Heart left ventricle (tissue), 16 donors: ENCODE measurements around the gene PCDHA1. TPM values are rescaled to one million over a fixed set of nuclear protein-coding genes. Genes with fewer than 3 reads are reported as not detected.

Experiments
- ATAC-seq, 4 donors: fragments of 200-7000 bp; cut with Tn5 transposase; one replicate each; pipeline ENCODE4 v1.9.1; 2020 to 2022; ENCODE audit warnings: moderate library complexity in 4 of 4, mild to moderate bottlenecking in 3 of 4, moderate number of reproducible peaks in 1 of 4
- DNase-seq, 5 donors: peaks; one replicate each; pipeline ENCODE4 v3.0.0-alpha.2; 2020
- H3K27ac ChIP-seq, 12 donors: fragments of 200-600 bp; sonication (generic) in 4 of 12; one replicate each; pipeline versions ENCODE4 v1.5.0 to v1.8.0; 2016 to 2022; ENCODE audit warnings: mild to moderate bottlenecking in 2 of 12
- H3K27me3 ChIP-seq, 9 donors: fragments of 200-600 bp; sonication (generic) in 2 of 9; one replicate each; pipeline versions ENCODE4 v1.5.1 to v1.8.0; 2016 to 2022; ENCODE audit warnings: mild to moderate bottlenecking in 3 of 9
- H3K36me3 ChIP-seq, 9 donors: fragments of 200-600 bp; sonication (generic) in 2 of 9; one replicate each; pipeline versions ENCODE4 v1.5.0 to v1.8.0; 2018 to 2022; ENCODE audit warnings: mild to moderate bottlenecking in 2 of 9
- H3K4me1 ChIP-seq, 12 donors: fragments of 200-600 bp; sonication (generic) in 4 of 12; one replicate each; pipeline versions ENCODE4 v1.5.0 to v1.8.0; 2016 to 2022; ENCODE audit warnings: mild to moderate bottlenecking in 3 of 12
- H3K4me3 ChIP-seq, 12 donors: fragments of 200-600 bp; sonication (generic) in 4 of 12; one replicate each; pipeline versions ENCODE4 v1.5.0 to v1.8.0; 2017 to 2022; ENCODE audit warnings: mild to moderate bottlenecking in 9 of 12, moderate library complexity in 4 of 12
- H3K9me3 ChIP-seq, 12 donors: fragments of 200-600 bp; sonication (generic) in 4 of 12; one replicate each; pipeline versions ENCODE4 v1.5.0 to v1.8.0; 2016 to 2022; ENCODE audit warnings: mild to moderate bottlenecking in 1 of 12
- POLR2A ChIP-seq, 2 donors: fragments of 450-650 bp; IDR thresholded peaks; one replicate each; pipeline ENCODE4 v1.6.1; 2017; ENCODE audit warnings: antibody characterized with exemption in 2 of 2, mild to moderate bottlenecking in 2 of 2, moderate library complexity in 2 of 2
- WGBS, 4 donors: extraction: QIAGEN DNeasy Blood & Tissue Kit in 2 of 4; methylation state at CpG; one replicate each; pipeline versions ENCODE4 v1.1.5 to v1.1.7; 2013 to 2018; 5-methylcytosine and 5-hydroxymethylcytosine counted together
- intact Hi-C, 10 donors: fragments of 100-400 bp; cut with DNase I; formaldehyde crosslinking; loops; one replicate each; pipeline versions ENCODE4 v1.11.1 to v1.14.2; 2022
- polyA plus RNA-seq, 2 donors: library from polyadenylated mRNA; stranded (reverse); fragments of 200-250 nt; gene quantifications; one replicate each; pipeline ENCODE4 v1.2.3, GENCODE V29; 2013
- total RNA-seq, 9 donors: library from RNA; depleted of rRNA in 2 of 9; stranded (reverse); fragments of >200 nt in 2 of 9; fragmentation: NEBNext Ultra II Directional in 3 of 9; extraction: Animal tissue kit (Norgen Biotek cat#: 25700) in 3 of 9; gene quantifications; one replicate each; pipeline versions ENCODE4 v1.1.0 to v1.2.4, GENCODE V29; 2016 to 2023
- TF ChIP-seq, protein P1 (sequence below), 12 donors: fragments of 200-600 bp; sonication (generic) in 4 of 12; IDR thresholded peaks; one replicate each; pipeline versions ENCODE4 v1.5.0 to v1.8.0; 2018 to 2022; ENCODE audit warnings: antibody characterized with exemption in 12 of 12, mild to moderate bottlenecking in 5 of 12
- donor health status: ischemic (EF 13 %, LVEDD 7.1; RV severe dilation, severe dysfunction).
- donor health status: healthy with polysubstance abuse.
- donor health status: DM: no; HTN: yes; CAD: no.
- donor health status: DM: no; HTN: no; CAD: no.
- donor health status: ischemic (EF 25% LVEDD 6.9; RV normal size, moderate dysfunction).
- donor health status: ischemic (EF 25% LVEDD 5.7; RV mildly dilated, moderate dysfunction).
- donor health status: healthy.
- donor health status: DM: yes; HTN: yes; CAD: no.
- donor health status: ischemic (EF 35%, LVEDD 5.7; RV mildly dilated, moderate dysfunction).
- donor health status: nonischemic (EF 11% LVEDD 7.7; RV severe dilation, severe dysfunction).
- donor health status: DM: yes; HTN: yes; CAD: no.
- donor health status: PGD.
- donor health status: ischemic (EF 29% LVEDD 5.4; RV normal size, mild dysfunction).
- donor health status: nonischemic (EF 23%, LVEDD 6.1; RV moderate dilation, normal function).

The PCDHA1 gene
- total and polyA plus RNA-seq, 11 donors, result 0.08 TPM; not detected in 10

DNA sequence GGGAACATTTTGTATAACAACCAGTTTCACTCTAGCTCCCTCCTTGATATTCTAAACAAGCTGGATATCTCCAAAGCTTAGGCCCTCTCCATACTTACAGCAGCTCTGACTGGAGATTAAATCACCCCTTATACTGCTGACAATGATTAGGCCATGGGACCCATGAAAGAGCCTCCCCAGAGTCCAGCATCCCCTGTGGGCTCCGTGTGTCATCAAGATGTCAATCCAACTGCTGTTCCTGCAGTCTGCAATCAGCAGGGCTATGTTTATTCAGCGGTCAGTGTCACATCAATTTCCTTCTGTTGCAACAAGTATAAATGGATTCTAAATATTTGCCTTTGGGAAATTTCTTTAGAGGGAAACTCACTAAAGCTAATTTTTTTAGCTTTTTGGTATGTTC lies 206.9 kb downstream of the PCDHA1 start:
- H3K4me3 ChIP-seq, result no peak overlapping the region
- H3K9me3 ChIP-seq, result no peaks in the 10 kb centered on the region
- ATAC-seq, result no peak
- DNase-seq, result no peak
- intact Hi-C loops, result no loop called here
- TF ChIP-seq, protein P1, sequence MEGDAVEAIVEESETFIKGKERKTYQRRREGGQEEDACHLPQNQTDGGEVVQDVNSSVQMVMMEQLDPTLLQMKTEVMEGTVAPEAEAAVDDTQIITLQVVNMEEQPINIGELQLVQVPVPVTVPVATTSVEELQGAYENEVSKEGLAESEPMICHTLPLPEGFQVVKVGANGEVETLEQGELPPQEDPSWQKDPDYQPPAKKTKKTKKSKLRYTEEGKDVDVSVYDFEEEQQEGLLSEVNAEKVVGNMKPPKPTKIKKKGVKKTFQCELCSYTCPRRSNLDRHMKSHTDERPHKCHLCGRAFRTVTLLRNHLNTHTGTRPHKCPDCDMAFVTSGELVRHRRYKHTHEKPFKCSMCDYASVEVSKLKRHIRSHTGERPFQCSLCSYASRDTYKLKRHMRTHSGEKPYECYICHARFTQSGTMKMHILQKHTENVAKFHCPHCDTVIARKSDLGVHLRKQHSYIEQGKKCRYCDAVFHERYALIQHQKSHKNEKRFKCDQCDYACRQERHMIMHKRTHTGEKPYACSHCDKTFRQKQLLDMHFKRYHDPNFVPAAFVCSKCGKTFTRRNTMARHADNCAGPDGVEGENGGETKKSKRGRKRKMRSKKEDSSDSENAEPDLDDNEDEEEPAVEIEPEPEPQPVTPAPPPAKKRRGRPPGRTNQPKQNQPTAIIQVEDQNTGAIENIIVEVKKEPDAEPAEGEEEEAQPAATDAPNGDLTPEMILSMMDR (IDR thresholded peaks at IDR 0.05), result no peak
- no peak for TF ChIP-seq POLR2A (IDR thresholded peaks at IDR 0.05)
- peaks cover 0 to 14% (median 0%) of the 10 kb centered on the region in 9 donors for H3K27me3 ChIP-seq
- no peaks in the 10 kb centered on the region for H3K36me3 ChIP-seq
- no peak overlapping the region for H3K27ac ChIP-seq
- WGBS, 4 donors, result 38 to 58% (median 53%) methylated on average over 2 of the region's 2 CpGs
- H3K4me1 ChIP-seq, result no peaks in the 10 kb centered on the region

DNA sequence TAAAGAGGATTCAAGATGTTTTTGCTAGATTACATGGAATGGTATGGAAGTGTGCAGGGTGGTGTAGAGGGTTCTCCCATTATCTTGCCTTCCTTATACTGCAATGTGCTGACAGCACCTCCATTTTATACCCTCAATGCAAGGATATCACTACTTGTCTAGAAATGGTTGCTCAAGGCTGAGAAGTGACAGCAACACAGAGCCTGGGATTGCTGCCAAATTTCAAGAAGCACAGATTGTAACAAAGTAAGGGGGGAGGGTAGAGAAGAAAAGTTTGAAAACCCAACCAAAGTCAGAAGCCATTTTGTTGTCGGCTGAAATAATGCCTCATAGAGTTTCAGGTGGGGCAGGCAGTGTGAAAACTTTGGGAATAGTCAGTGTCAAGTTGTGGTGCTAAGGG lies 210.1 kb downstream of the PCDHA1 start:
- Histone ChIP-seq H3K4me3 (no peak overlapping the region), H3K4me1 (no peaks in the 10 kb centered on the region), H3K27ac (no peak overlapping the region), H3K9me3 (no peaks in the 10 kb centered on the region), H3K27me3 (peaks cover 0 to 26% (median 6%) of the 10 kb centered on the region in 9 donors), H3K36me3 (no peaks in the 10 kb centered on the region)
- DNase-seq (no peak), ATAC-seq (no peak)
- intact Hi-C loops, result no loop called here
- WGBS, 4 donors, result 54 to 81% (median 72%) methylated on average over 1 of the region's 1 CpG
- TF ChIP-seq POLR2A (IDR thresholded peaks at IDR 0.05), result no peak
- TF ChIP-seq, protein P1 (IDR thresholded peaks at IDR 0.05), result no peak

DNA sequence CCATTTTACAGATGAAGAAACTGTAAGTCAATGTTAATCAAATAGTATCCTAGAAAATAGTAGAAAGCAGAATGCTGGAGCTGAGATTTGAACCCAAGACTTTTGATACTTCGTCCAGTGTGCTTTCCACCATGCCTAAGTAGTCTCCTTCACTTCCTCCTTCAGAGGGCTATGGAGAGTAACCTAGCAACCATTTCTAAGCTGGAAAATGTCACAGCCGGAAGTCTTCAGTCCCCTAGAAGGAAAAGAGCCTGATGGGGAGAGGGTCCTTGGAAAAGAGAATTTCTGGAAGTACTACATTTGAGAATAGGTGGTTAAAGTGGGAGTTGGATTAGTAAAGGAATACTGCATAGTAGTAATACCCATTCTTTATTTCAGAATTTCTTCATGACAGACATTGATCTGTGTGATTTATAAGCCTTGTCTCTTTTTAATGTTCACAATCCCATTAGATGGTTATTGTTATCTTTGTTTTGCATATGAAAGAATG lies 213.0 kb downstream of the PCDHA1 start:
- TF ChIP-seq, protein P1 (IDR thresholded peaks at IDR 0.05), result no peak
- no peak for TF ChIP-seq POLR2A (IDR thresholded peaks at IDR 0.05)
- no peaks in the 10 kb centered on the region for H3K36me3 ChIP-seq
- ATAC-seq (no peak), DNase-seq (no peak)
- no peak overlapping the region for H3K27ac ChIP-seq
- no peaks in the 10 kb centered on the region for H3K9me3 ChIP-seq
- H3K27me3 ChIP-seq, result peaks cover 3 to 39% (median 20%) of the 10 kb centered on the region in 9 donors
- 55 to 70% (median 58%) methylated on average over 2 of the region's 2 CpGs for WGBS, 4 donors
- intact Hi-C loops, result no loop called here
- H3K4me3 ChIP-seq, result no peak overlapping the region
- H3K4me1 ChIP-seq, result peaks cover 0 to 12% (median 2%) of the 10 kb centered on the region in 12 donors

DNA sequence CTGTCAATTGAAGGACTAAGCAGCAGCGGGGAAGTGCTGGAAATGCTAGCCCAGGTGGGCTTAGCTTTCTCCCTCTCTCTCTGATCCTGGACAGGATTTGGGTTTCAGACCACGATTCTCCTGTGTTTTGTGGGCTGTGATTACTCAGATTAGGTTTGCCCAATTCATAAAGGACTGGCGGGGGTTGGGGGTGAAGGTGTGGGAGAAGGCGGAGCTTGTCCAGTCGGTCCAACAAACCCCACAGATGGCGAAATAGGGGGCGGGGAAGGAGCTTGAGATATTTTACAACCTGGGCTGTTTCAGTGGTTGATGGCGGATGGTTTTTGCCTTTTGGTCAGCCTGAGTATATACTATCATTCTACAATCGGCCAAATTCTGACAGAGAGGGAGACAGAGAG lies 215.5 kb downstream of the PCDHA1 start:
- Histone ChIP-seq H3K4me3 (peak overlapping the region in 8 of 12 donors; percentile 5 to 39 (median 26)), H3K27me3 (peaks cover 3 to 39% (median 20%) of the 10 kb centered on the region in 9 donors), H3K27ac (no peak overlapping the region), H3K4me1 (peaks cover 0 to 12% (median 2%) of the 10 kb centered on the region in 12 donors), H3K9me3 (no peaks in the 10 kb centered on the region), H3K36me3 (no peaks in the 10 kb centered on the region)
- intact Hi-C loops, result no loop called here
- 3 to 7% (median 5%) methylated on average over 9 of the region's 9 CpGs for WGBS, 4 donors
- no peak for DNase-seq
- no peak for TF ChIP-seq POLR2A (IDR thresholded peaks at IDR 0.05)
- TF ChIP-seq, protein P1 (IDR thresholded peaks at IDR 0.05), result no peak
- ATAC-seq, result no peak
